ENCODE measurements around the gene SHISA9.

Gene SHISA9

DNA sequence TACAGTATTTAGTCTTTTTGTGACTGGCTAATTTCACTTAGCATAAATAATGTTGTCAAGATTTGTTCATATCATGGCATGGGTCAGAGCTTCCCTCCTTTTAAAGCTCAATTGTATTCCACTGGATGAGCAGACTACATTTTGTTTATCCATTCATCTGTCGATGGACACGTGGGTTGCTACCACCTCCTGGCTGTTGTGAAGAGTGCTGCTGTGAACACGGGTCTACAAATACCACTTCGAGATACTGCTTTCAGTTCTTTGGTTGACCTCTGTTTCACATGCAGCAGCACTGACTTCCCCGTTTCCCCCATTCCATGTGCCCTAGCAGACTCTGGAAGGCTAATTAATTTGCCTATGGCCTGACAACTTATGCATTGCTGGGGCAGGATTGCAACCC is 285.4 kb downstream of the SHISA9 start:
- Histone ChIP-seq H3K27ac (ENCODE audit: insufficient read depth in 1 of 2, low read depth in 1 of 2, low read length in 2 of 2, poor library complexity in 1 of 2, severe bottlenecking in 2 of 2) (no peak overlapping the region), H3K27me3 (replicated peaks in 2 of 5; ENCODE audit: control insufficient read depth in 4 of 5, insufficient read depth in 5 of 5, low read length in 4 of 5) (peaks cover 0 to 4% (median 2%) of the 10 kb centered on the region in 5 experiments), H3K4me1 (ENCODE audit: control extremely low read depth in 1 of 4, control insufficient read depth in 4 of 4, insufficient read depth in 4 of 4, low read length in 3 of 4) (no peaks in the 10 kb centered on the region), H3K9me3 (ENCODE audit: control extremely low read depth in 1 of 5, control insufficient read depth in 4 of 5, insufficient read depth in 2 of 5, low read depth in 1 of 5, low read length in 4 of 5) (peaks cover 0 to 6% (median 0%) of the 10 kb centered on the region in 5 experiments), H3K36me3 (ENCODE audit: control insufficient read depth in 4 of 4, insufficient read depth in 4 of 4, low read length in 3 of 4) (no peaks in the 10 kb centered on the region), H3K4me3 (ENCODE audit: control insufficient read depth in 1 of 7, extremely low read depth in 1 of 7, insufficient read depth in 4 of 7, low read depth in 2 of 7, low read length in 6 of 7) (no peak overlapping the region)
- POLR2A ChIA-PET, result no interaction called here
- DNase-seq, result no peak
- WGBS (ENCODE audit: insufficient coverage), result 17% methylated on average over 5 of the region's 5 CpGs
- CTCF ChIA-PET, result no interaction called here

DNA sequence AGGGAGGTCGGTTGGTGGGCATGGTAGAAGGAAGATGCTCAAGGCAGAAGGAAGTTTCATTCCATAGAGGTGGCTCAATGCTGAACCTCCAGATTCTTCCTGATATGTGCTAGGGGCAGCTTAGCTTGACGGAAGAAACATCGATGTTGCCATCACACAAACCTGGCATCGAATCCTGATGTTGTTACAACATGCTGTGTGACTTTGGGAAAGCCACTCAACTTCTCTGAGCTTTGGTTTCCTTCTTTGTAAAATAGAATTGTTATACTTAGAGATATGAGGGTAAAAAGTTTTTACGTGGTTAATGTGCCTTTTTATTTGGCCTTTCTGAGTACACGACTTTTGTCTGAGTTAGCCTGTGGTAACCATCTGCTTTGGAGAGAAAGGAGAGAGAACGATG is 287.9 kb downstream of the SHISA9 start:
- peaks cover 0 to 3% (median 0%) of the 10 kb centered on the region in 5 experiments for H3K9me3 ChIP-seq (ENCODE audit: control extremely low read depth in 1 of 5, control insufficient read depth in 4 of 5, insufficient read depth in 2 of 5, low read depth in 1 of 5, low read length in 4 of 5)
- 96% methylated on average over 7 of the region's 7 CpGs for WGBS (ENCODE audit: insufficient coverage)
- no peaks in the 10 kb centered on the region for H3K36me3 ChIP-seq (ENCODE audit: control insufficient read depth in 4 of 4, insufficient read depth in 4 of 4, low read length in 3 of 4)
- no peak overlapping the region for H3K27ac ChIP-seq (ENCODE audit: insufficient read depth in 1 of 2, low read depth in 1 of 2, low read length in 2 of 2, poor library complexity in 1 of 2, severe bottlenecking in 2 of 2)
- POLR2A ChIA-PET, result no interaction called here
- no peak for DNase-seq
- H3K27me3 ChIP-seq (replicated peaks in 2 of 5; ENCODE audit: control insufficient read depth in 4 of 5, insufficient read depth in 5 of 5, low read length in 4 of 5), result peaks cover 0 to 3% (median 2%) of the 10 kb centered on the region in 5 experiments
- CTCF ChIA-PET, result interaction anchor here (1.0 kb wide), 1 partner anchor 249 kb away, joined by 3 read pairs; no protein-coding TSS in a partner anchor
- no peaks in the 10 kb centered on the region for H3K4me1 ChIP-seq (ENCODE audit: control extremely low read depth in 1 of 4, control insufficient read depth in 4 of 4, insufficient read depth in 4 of 4, low read length in 3 of 4)
- H3K4me3 ChIP-seq (ENCODE audit: control insufficient read depth in 1 of 7, extremely low read depth in 1 of 7, insufficient read depth in 4 of 7, low read depth in 2 of 7, low read length in 6 of 7), result no peak overlapping the region

DNA sequence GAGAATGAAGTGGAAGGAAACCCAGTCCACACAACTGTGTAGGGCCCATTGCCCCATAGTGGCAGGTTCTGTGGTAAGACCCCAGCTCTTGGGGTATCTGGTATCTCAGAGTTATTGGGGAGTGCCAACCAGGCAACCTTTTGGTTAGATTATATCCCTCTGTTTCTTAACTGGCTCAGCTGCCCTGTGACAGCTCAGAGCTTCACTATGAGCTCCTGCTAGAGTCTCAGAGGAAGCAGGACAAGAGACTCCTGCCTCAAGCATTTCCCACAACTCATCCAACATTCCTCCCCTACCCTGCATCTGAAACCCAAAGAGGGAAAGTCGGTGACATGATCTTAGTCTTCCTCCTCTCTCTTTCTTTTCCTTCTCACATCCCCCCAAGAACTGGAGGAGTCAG is 292.3 kb downstream of the SHISA9 start:
- no CpG with 5 or more reads among the region's 1 CpG for WGBS (ENCODE audit: insufficient coverage)
- ChIA-PET POLR2A (no interaction called here), CTCF (no interaction called here)
- Histone ChIP-seq H3K27me3 (replicated peaks in 2 of 5; ENCODE audit: control insufficient read depth in 4 of 5, insufficient read depth in 5 of 5, low read length in 4 of 5) (peaks cover 0 to 2% (median 0%) of the 10 kb centered on the region in 5 experiments), H3K27ac (ENCODE audit: insufficient read depth in 1 of 2, low read depth in 1 of 2, low read length in 2 of 2, poor library complexity in 1 of 2, severe bottlenecking in 2 of 2) (no peak overlapping the region), H3K4me1 (ENCODE audit: control extremely low read depth in 1 of 4, control insufficient read depth in 4 of 4, insufficient read depth in 4 of 4, low read length in 3 of 4) (no peaks in the 10 kb centered on the region), H3K9me3 (ENCODE audit: control extremely low read depth in 1 of 5, control insufficient read depth in 4 of 5, insufficient read depth in 2 of 5, low read depth in 1 of 5, low read length in 4 of 5) (peaks cover 0 to 4% (median 0%) of the 10 kb centered on the region in 5 experiments), H3K4me3 (ENCODE audit: control insufficient read depth in 1 of 7, extremely low read depth in 1 of 7, insufficient read depth in 4 of 7, low read depth in 2 of 7, low read length in 6 of 7) (no peak overlapping the region), H3K36me3 (ENCODE audit: control insufficient read depth in 4 of 4, insufficient read depth in 4 of 4, low read length in 3 of 4) (no peaks in the 10 kb centered on the region)
- DNase-seq, result no peak

DNA sequence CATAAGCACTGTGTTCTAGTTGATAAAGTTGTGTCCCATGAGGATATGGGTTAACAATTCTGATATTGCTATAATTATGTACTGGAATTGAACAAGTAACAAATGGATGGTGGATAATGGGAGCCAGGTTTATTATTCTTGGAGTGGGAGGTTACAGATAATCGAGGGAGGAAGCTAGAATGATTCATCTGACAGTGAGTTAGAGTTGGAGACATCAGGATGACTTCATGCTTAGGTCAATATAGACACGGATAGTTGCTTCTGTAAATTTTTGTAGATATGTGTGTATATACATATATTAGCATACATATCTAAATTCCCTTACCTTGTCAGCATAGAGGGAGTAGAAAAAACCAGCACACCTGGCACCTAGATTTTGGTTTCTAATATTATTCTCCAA is 293.4 kb downstream of the SHISA9 start:
- H3K36me3 ChIP-seq (ENCODE audit: control insufficient read depth in 4 of 4, insufficient read depth in 4 of 4, low read length in 3 of 4), result no peaks in the 10 kb centered on the region
- H3K4me3 ChIP-seq (ENCODE audit: control insufficient read depth in 1 of 7, extremely low read depth in 1 of 7, insufficient read depth in 4 of 7, low read depth in 2 of 7, low read length in 6 of 7), result no peak overlapping the region
- peaks cover 0 to 4% (median 0%) of the 10 kb centered on the region in 5 experiments for H3K9me3 ChIP-seq (ENCODE audit: control extremely low read depth in 1 of 5, control insufficient read depth in 4 of 5, insufficient read depth in 2 of 5, low read depth in 1 of 5, low read length in 4 of 5)
- no peaks in the 10 kb centered on the region for H3K4me1 ChIP-seq (ENCODE audit: control extremely low read depth in 1 of 4, control insufficient read depth in 4 of 4, insufficient read depth in 4 of 4, low read length in 3 of 4)
- ChIA-PET CTCF (no interaction called here), POLR2A (no interaction called here)
- no peak for DNase-seq
- peaks cover 0 to 2% (median 0%) of the 10 kb centered on the region in 5 experiments for H3K27me3 ChIP-seq (replicated peaks in 2 of 5; ENCODE audit: control insufficient read depth in 4 of 5, insufficient read depth in 5 of 5, low read length in 4 of 5)
- H3K27ac ChIP-seq (ENCODE audit: insufficient read depth in 1 of 2, low read depth in 1 of 2, low read length in 2 of 2, poor library complexity in 1 of 2, severe bottlenecking in 2 of 2), result no peak overlapping the region
- no CpG with 5 or more reads among the region's 2 CpGs for WGBS (ENCODE audit: insufficient coverage)

DNA sequence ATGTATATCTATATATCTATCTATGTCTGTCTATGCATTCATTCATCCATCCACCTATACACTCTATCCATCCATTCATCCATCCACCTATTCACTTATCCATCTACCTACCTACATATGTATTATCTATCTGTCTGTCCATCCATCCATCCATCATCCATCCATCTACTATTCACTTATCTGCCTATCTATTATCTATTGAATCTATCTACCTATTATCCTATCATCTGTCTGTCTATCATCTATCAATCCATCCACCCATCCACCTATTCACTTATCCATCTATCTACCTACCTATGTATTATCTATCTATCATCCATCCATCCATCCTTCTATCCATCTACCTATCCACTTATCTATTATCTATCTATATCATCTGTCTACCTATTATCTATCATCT is 302.3 kb downstream of the SHISA9 start:
- no peaks in the 10 kb centered on the region for H3K36me3 ChIP-seq (ENCODE audit: control insufficient read depth in 4 of 4, insufficient read depth in 4 of 4, low read length in 3 of 4)
- H3K27me3 ChIP-seq (replicated peaks in 2 of 5; ENCODE audit: control insufficient read depth in 4 of 5, insufficient read depth in 5 of 5, low read length in 4 of 5), result no peaks in the 10 kb centered on the region
- no peak for DNase-seq
- no peak overlapping the region for H3K4me3 ChIP-seq (ENCODE audit: control insufficient read depth in 1 of 7, extremely low read depth in 1 of 7, insufficient read depth in 4 of 7, low read depth in 2 of 7, low read length in 6 of 7)
- no peaks in the 10 kb centered on the region for H3K4me1 ChIP-seq (ENCODE audit: control extremely low read depth in 1 of 4, control insufficient read depth in 4 of 4, insufficient read depth in 4 of 4, low read length in 3 of 4)
- CTCF ChIA-PET, result no interaction called here
- H3K27ac ChIP-seq (ENCODE audit: insufficient read depth in 1 of 2, low read depth in 1 of 2, low read length in 2 of 2, poor library complexity in 1 of 2, severe bottlenecking in 2 of 2), result no peak overlapping the region
- H3K9me3 ChIP-seq (ENCODE audit: control extremely low read depth in 1 of 5, control insufficient read depth in 4 of 5, insufficient read depth in 2 of 5, low read depth in 1 of 5, low read length in 4 of 5), result no peaks in the 10 kb centered on the region
- POLR2A ChIA-PET, result no interaction called here

DNA sequence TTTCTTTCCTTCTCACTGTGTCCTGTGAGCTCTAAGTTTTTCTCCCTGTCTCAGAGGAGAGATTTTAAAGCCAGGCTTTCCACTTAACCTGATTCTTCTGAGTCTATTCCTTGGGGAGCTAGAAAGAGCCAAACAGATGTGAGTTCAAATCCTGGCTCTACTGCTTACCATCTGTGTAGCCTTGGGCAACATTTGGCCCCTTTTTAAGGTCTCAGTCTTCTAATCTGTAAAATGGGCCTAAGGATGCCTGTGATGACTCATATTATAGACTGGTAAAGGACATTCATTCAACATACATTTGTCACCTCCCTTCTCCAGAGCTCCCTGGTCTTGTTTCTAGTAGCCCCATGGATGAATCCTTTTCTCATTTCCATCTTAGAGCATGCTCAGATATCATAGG is 304.0 kb downstream of the SHISA9 start:
- H3K9me3 ChIP-seq (ENCODE audit: control extremely low read depth in 1 of 5, control insufficient read depth in 4 of 5, insufficient read depth in 2 of 5, low read depth in 1 of 5, low read length in 4 of 5), result no peaks in the 10 kb centered on the region
- H3K36me3 ChIP-seq (ENCODE audit: control insufficient read depth in 4 of 4, insufficient read depth in 4 of 4, low read length in 3 of 4), result no peaks in the 10 kb centered on the region
- H3K4me3 ChIP-seq (ENCODE audit: control insufficient read depth in 1 of 7, extremely low read depth in 1 of 7, insufficient read depth in 4 of 7, low read depth in 2 of 7, low read length in 6 of 7), result no peak overlapping the region
- H3K27ac ChIP-seq (ENCODE audit: insufficient read depth in 1 of 2, low read depth in 1 of 2, low read length in 2 of 2, poor library complexity in 1 of 2, severe bottlenecking in 2 of 2), result no peak overlapping the region
- no peak for DNase-seq
- POLR2A ChIA-PET, result no interaction called here
- no peaks in the 10 kb centered on the region for H3K4me1 ChIP-seq (ENCODE audit: control extremely low read depth in 1 of 4, control insufficient read depth in 4 of 4, insufficient read depth in 4 of 4, low read length in 3 of 4)
- CTCF ChIA-PET, result no interaction called here
- H3K27me3 ChIP-seq (replicated peaks in 2 of 5; ENCODE audit: control insufficient read depth in 4 of 5, insufficient read depth in 5 of 5, low read length in 4 of 5), result no peaks in the 10 kb centered on the region

DNA sequence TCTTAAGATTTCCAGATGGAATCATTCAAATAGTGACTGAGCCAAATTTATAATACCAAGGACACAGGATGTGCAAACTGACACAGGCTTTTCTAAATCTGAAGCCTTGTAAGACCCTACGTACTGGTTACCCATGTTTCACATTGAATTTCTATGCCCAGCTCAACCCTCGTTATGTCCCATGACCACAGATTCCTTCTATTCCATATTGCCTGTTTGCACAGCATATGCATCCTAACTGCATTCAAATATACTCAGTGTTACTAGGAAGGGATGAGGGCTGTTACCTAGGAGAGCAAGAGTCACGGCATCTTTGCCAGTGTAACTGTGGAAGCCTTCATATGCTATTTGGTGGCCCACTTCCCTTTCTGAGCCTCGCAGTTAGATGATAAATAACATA is 305.2 kb downstream of the SHISA9 start:
- DNase-seq, result no peak
- Histone ChIP-seq H3K27ac (ENCODE audit: insufficient read depth in 1 of 2, low read depth in 1 of 2, low read length in 2 of 2, poor library complexity in 1 of 2, severe bottlenecking in 2 of 2) (no peak overlapping the region), H3K36me3 (ENCODE audit: control insufficient read depth in 4 of 4, insufficient read depth in 4 of 4, low read length in 3 of 4) (no peaks in the 10 kb centered on the region), H3K4me1 (ENCODE audit: control extremely low read depth in 1 of 4, control insufficient read depth in 4 of 4, insufficient read depth in 4 of 4, low read length in 3 of 4) (no peaks in the 10 kb centered on the region), H3K27me3 (replicated peaks in 2 of 5; ENCODE audit: control insufficient read depth in 4 of 5, insufficient read depth in 5 of 5, low read length in 4 of 5) (no peaks in the 10 kb centered on the region), H3K9me3 (ENCODE audit: control extremely low read depth in 1 of 5, control insufficient read depth in 4 of 5, insufficient read depth in 2 of 5, low read depth in 1 of 5, low read length in 4 of 5) (no peaks in the 10 kb centered on the region), H3K4me3 (ENCODE audit: control insufficient read depth in 1 of 7, extremely low read depth in 1 of 7, insufficient read depth in 4 of 7, low read depth in 2 of 7, low read length in 6 of 7) (no peak overlapping the region)
- ChIA-PET CTCF (interaction anchor here (0.6 kb wide), 1 partner anchor 9 kb away, joined by 3 read pairs; no protein-coding TSS in a partner anchor), POLR2A (no interaction called here)
- WGBS (ENCODE audit: insufficient coverage), result 86% methylated on average over 1 of the region's 4 CpGs

Data from common myeloid progenitor, CD34-positive (primary cell).